Measurements from ENCODE around the gene ATRAID. TPM values are rescaled to one million over a fixed set of nuclear protein-coding genes. Genes with fewer than 3 reads are reported as not detected.
A peak's percentile ranks its signal among the peaks of the same experiment; 100 is the strongest.

ATRAID gene
- total RNA-seq, 1 experiment from 2014 or later, result 97.2 TPM

DNA sequence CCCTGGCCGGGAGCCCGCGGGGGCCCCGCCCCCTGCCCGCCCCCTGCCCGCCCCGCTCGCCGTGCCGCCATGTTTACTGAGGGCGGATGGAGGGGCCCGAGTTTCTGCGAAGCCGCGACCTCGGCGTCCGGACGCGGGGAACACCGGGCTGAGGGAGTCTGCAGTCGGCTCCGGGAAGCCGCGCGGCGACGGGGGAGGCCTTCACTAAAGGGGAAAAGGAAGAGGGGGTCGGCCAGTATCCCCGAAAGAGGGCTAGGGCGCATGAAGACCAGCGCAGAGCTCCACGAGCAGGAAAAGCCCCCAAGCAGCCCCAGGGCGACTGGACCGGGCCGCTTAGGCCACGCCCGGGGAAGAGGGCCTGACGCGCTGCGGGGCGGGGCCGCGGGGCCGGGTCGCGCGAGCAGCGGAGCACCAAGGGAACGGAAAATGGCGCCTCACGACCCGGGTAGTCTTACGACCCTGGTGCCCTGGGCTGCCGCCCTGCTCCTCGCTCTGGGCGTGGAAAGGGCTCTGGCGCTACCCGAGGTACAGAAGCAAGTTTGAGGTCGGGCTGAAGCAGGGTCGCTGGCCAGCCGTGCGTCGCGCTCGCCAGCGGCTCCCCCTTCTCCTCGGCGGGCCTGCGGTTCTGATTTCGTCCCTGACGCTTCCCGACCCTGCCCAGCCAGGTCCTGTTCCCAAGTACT is at the start of gene ATRAID, which contains the start of gene SLC5A6 (continued):
- TF ChIP-seq PRDM15 (CRISPR knock-in tag; IDR thresholded peaks at IDR 0.05), result 0 out of 2 replicates have a peak, but pooled peaks have one; percentile 27
- TF ChIP-seq FOXP1 (CRISPR knock-in tag; IDR thresholded peaks at IDR 0.05; ENCODE audit: borderline replicate concordance), result peak; percentile 71; the same call in 1 of the 2 replicates
- TF ChIP-seq ZNF317 (CRISPR knock-in tag; IDR thresholded peaks at IDR 0.05; ENCODE audit: borderline replicate concordance, low read depth), result 0 out of 2 replicates have a peak, but pooled peaks have one; percentile 10
- peak; percentile 44 for TF ChIP-seq ETV6 (CRISPR knock-in tag; IDR thresholded peaks at IDR 0.05)
- no peak for TF ChIP-seq AFF4 (CRISPR knock-in tag; IDR thresholded peaks at IDR 0.05; ENCODE audit: borderline replicate concordance)
- no peak for TF ChIP-seq NR2C2 (CRISPR knock-in tag; IDR thresholded peaks at IDR 0.05)
- TF ChIP-seq MYBL2 (CRISPR knock-in tag; IDR thresholded peaks at IDR 0.05), result 0 out of 2 replicates have a peak, but pooled peaks have one; percentile 69
- TF ChIP-seq ZNF121 (CRISPR knock-in tag; IDR thresholded peaks at IDR 0.05), result no peak
- peak; percentile 81 for TF ChIP-seq GABPB1 (CRISPR knock-in tag; IDR thresholded peaks at IDR 0.05)
- TF ChIP-seq, protein P1, sequence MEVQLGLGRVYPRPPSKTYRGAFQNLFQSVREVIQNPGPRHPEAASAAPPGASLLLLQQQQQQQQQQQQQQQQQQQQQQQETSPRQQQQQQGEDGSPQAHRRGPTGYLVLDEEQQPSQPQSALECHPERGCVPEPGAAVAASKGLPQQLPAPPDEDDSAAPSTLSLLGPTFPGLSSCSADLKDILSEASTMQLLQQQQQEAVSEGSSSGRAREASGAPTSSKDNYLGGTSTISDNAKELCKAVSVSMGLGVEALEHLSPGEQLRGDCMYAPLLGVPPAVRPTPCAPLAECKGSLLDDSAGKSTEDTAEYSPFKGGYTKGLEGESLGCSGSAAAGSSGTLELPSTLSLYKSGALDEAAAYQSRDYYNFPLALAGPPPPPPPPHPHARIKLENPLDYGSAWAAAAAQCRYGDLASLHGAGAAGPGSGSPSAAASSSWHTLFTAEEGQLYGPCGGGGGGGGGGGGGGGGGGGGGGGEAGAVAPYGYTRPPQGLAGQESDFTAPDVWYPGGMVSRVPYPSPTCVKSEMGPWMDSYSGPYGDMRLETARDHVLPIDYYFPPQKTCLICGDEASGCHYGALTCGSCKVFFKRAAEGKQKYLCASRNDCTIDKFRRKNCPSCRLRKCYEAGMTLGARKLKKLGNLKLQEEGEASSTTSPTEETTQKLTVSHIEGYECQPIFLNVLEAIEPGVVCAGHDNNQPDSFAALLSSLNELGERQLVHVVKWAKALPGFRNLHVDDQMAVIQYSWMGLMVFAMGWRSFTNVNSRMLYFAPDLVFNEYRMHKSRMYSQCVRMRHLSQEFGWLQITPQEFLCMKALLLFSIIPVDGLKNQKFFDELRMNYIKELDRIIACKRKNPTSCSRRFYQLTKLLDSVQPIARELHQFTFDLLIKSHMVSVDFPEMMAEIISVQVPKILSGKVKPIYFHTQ (CRISPR knock-in tag; IDR thresholded peaks at IDR 0.05), result no peak
- TF ChIP-seq, protein P2, sequence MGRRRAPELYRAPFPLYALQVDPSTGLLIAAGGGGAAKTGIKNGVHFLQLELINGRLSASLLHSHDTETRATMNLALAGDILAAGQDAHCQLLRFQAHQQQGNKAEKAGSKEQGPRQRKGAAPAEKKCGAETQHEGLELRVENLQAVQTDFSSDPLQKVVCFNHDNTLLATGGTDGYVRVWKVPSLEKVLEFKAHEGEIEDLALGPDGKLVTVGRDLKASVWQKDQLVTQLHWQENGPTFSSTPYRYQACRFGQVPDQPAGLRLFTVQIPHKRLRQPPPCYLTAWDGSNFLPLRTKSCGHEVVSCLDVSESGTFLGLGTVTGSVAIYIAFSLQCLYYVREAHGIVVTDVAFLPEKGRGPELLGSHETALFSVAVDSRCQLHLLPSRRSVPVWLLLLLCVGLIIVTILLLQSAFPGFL (CRISPR knock-in tag; IDR thresholded peaks at IDR 0.05; ENCODE audit: borderline replicate concordance), result 0 out of 2 replicates have a peak, but pooled peaks have one; percentile 50
- TF ChIP-seq ZNF138 (CRISPR knock-in tag; conservative IDR thresholded peaks at IDR 0.05), result 0 out of 2 replicates have a peak, but pooled peaks have one; percentile 64
- TF ChIP-seq MXD4 (CRISPR knock-in tag; IDR thresholded peaks at IDR 0.05; ENCODE audit: borderline replicate concordance), result no peak
- TF ChIP-seq, protein P3, sequence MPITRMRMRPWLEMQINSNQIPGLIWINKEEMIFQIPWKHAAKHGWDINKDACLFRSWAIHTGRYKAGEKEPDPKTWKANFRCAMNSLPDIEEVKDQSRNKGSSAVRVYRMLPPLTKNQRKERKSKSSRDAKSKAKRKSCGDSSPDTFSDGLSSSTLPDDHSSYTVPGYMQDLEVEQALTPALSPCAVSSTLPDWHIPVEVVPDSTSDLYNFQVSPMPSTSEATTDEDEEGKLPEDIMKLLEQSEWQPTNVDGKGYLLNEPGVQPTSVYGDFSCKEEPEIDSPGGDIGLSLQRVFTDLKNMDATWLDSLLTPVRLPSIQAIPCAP (CRISPR knock-in tag; IDR thresholded peaks at IDR 0.05), result 0 out of 2 replicates have a peak, but pooled peaks have one; percentile 24
- TF ChIP-seq, protein P4, sequence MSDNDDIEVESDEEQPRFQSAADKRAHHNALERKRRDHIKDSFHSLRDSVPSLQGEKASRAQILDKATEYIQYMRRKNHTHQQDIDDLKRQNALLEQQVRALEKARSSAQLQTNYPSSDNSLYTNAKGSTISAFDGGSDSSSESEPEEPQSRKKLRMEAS (CRISPR knock-in tag; IDR thresholded peaks at IDR 0.05), result peak; percentile 51
- no peak for TF ChIP-seq ZNF423 (CRISPR knock-in tag; IDR thresholded peaks at IDR 0.05)
- no peak for TF ChIP-seq CBFB (CRISPR knock-in tag; IDR thresholded peaks at IDR 0.05; ENCODE audit: low read depth)
- TF ChIP-seq E2F5 (CRISPR knock-in tag; IDR thresholded peaks at IDR 0.05), result peak; percentile 64; the same call in 1 of the 2 replicates
- TF ChIP-seq CREB1 (CRISPR knock-in tag; IDR thresholded peaks at IDR 0.05), result no peak
- no peak for TF ChIP-seq ATF3 (CRISPR knock-in tag; conservative IDR thresholded peaks at IDR 0.05)
- no peak for TF ChIP-seq FOXJ3 (CRISPR knock-in tag; IDR thresholded peaks at IDR 0.05; ENCODE audit: borderline replicate concordance)
